ENCODE results near the gene PPP2R5E.

DNA sequence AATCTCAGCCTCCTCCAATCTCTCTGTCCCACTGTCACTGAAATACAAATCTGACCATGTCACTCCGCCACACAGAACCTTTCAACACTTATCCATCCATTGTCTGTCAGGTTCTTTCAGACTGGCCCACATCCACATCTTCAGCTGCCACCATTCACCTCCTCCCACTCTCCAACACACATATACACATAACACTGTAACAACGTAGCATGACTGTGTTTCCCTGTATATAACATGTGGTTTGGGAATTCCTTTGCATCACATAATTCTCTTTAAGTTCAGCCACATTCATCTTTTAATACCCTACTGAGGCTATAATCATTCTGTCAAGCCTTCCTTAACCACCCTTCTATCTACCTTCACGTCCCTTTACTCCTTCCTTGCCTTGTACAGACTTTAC, 99.2 kb downstream of the PPP2R5E start:
- no peak for TF ChIP-seq NR2F6 (CRISPR knock-in tag; IDR thresholded peaks at IDR 0.05)
- TF ChIP-seq, protein P1, sequence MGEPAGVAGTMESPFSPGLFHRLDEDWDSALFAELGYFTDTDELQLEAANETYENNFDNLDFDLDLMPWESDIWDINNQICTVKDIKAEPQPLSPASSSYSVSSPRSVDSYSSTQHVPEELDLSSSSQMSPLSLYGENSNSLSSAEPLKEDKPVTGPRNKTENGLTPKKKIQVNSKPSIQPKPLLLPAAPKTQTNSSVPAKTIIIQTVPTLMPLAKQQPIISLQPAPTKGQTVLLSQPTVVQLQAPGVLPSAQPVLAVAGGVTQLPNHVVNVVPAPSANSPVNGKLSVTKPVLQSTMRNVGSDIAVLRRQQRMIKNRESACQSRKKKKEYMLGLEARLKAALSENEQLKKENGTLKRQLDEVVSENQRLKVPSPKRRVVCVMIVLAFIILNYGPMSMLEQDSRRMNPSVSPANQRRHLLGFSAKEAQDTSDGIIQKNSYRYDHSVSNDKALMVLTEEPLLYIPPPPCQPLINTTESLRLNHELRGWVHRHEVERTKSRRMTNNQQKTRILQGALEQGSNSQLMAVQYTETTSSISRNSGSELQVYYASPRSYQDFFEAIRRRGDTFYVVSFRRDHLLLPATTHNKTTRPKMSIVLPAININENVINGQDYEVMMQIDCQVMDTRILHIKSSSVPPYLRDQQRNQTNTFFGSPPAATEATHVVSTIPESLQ (CRISPR knock-in tag; IDR thresholded peaks at IDR 0.05): no peak
- TF ChIP-seq, protein P2, sequence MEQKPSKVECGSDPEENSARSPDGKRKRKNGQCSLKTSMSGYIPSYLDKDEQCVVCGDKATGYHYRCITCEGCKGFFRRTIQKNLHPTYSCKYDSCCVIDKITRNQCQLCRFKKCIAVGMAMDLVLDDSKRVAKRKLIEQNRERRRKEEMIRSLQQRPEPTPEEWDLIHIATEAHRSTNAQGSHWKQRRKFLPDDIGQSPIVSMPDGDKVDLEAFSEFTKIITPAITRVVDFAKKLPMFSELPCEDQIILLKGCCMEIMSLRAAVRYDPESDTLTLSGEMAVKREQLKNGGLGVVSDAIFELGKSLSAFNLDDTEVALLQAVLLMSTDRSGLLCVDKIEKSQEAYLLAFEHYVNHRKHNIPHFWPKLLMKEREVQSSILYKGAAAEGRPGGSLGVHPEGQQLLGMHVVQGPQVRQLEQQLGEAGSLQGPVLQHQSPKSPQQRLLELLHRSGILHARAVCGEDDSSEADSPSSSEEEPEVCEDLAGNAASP (IDR thresholded peaks at IDR 0.05): no peak
- TF ChIP-seq, protein P3, sequence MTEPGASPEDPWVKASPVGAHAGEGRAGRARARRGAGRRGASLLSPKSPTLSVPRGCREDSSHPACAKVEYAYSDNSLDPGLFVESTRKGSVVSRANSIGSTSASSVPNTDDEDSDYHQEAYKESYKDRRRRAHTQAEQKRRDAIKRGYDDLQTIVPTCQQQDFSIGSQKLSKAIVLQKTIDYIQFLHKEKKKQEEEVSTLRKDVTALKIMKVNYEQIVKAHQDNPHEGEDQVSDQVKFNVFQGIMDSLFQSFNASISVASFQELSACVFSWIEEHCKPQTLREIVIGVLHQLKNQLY (CRISPR knock-in tag; conservative IDR thresholded peaks at IDR 0.05): no peak
- TF ChIP-seq, protein P4, sequence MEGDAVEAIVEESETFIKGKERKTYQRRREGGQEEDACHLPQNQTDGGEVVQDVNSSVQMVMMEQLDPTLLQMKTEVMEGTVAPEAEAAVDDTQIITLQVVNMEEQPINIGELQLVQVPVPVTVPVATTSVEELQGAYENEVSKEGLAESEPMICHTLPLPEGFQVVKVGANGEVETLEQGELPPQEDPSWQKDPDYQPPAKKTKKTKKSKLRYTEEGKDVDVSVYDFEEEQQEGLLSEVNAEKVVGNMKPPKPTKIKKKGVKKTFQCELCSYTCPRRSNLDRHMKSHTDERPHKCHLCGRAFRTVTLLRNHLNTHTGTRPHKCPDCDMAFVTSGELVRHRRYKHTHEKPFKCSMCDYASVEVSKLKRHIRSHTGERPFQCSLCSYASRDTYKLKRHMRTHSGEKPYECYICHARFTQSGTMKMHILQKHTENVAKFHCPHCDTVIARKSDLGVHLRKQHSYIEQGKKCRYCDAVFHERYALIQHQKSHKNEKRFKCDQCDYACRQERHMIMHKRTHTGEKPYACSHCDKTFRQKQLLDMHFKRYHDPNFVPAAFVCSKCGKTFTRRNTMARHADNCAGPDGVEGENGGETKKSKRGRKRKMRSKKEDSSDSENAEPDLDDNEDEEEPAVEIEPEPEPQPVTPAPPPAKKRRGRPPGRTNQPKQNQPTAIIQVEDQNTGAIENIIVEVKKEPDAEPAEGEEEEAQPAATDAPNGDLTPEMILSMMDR (IDR thresholded peaks at IDR 0.05 in 2 of 3, conservative IDR thresholded peaks at IDR 0.05 in 1 of 3; ENCODE audit: insufficient read depth in 2 of 3, low read depth in 1 of 3, low read length in 3 of 3): no peak
- TF ChIP-seq TAF15 (IDR thresholded peaks at IDR 0.05; ENCODE audit: low read depth, low read length): no peak
- TF ChIP-seq POLR2AphosphoS5 (IDR thresholded peaks at IDR 0.05; ENCODE audit: control insufficient read depth, insufficient read depth, low read depth, low read length): no peak
